ENCODE results near the gene AGAP1. TPM values are rescaled to one million over a fixed set of nuclear protein-coding genes. Genes with fewer than 3 reads are reported as not detected.

The AGAP1 gene
- total and polyA plus RNA-seq, 9 donors, result 5.7 to 32.2 (median 20.2) TPM

- Histone ChIP-seq H3K9me3 (no peaks in the 10 kb centered on the region), H3K27me3 (no peaks in the 10 kb centered on the region), H3K36me3 (no peaks in the 10 kb centered on the region), H3K4me1 (ENCODE audit: insufficient read depth) (no peaks in the 10 kb centered on the region), H3K4me3 (no peak overlapping the region), H3K27ac (no peak overlapping the region)
- intact Hi-C loops (cut with DNase I), result no loop called here
- DNase-seq, result no peak
- no peak for TF ChIP-seq POLR2A (IDR thresholded peaks at IDR 0.05)
- no peak for TF ChIP-seq EP300 (IDR thresholded peaks at IDR 0.05)
- TF ChIP-seq, protein P1, sequence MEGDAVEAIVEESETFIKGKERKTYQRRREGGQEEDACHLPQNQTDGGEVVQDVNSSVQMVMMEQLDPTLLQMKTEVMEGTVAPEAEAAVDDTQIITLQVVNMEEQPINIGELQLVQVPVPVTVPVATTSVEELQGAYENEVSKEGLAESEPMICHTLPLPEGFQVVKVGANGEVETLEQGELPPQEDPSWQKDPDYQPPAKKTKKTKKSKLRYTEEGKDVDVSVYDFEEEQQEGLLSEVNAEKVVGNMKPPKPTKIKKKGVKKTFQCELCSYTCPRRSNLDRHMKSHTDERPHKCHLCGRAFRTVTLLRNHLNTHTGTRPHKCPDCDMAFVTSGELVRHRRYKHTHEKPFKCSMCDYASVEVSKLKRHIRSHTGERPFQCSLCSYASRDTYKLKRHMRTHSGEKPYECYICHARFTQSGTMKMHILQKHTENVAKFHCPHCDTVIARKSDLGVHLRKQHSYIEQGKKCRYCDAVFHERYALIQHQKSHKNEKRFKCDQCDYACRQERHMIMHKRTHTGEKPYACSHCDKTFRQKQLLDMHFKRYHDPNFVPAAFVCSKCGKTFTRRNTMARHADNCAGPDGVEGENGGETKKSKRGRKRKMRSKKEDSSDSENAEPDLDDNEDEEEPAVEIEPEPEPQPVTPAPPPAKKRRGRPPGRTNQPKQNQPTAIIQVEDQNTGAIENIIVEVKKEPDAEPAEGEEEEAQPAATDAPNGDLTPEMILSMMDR (IDR thresholded peaks at IDR 0.05), result no peak
- 97 to 98% (median 97%) methylated on average over 11 of the region's 11 CpGs for WGBS, 3 donors
These were observed 483.1 kb downstream of the AGAP1 start for GRCh38 chr2:235976956-235977355.

- TF ChIP-seq EP300 (IDR thresholded peaks at IDR 0.05), result no peak
- DNase-seq, result no peak
- Histone ChIP-seq H3K27me3 (no peaks in the 10 kb centered on the region), H3K9me3 (no peaks in the 10 kb centered on the region), H3K27ac (no peak overlapping the region), H3K4me1 (ENCODE audit: insufficient read depth) (no peaks in the 10 kb centered on the region), H3K4me3 (no peak overlapping the region), H3K36me3 (no peaks in the 10 kb centered on the region)
- WGBS, 3 donors, result 90 to 94% (median 91%) methylated on average over 9 of the region's 9 CpGs
- intact Hi-C loops (cut with DNase I), result no loop called here
These were observed 483.6 kb downstream of the AGAP1 start for GRCh38 chr2:235977445-235977844.

DNA sequence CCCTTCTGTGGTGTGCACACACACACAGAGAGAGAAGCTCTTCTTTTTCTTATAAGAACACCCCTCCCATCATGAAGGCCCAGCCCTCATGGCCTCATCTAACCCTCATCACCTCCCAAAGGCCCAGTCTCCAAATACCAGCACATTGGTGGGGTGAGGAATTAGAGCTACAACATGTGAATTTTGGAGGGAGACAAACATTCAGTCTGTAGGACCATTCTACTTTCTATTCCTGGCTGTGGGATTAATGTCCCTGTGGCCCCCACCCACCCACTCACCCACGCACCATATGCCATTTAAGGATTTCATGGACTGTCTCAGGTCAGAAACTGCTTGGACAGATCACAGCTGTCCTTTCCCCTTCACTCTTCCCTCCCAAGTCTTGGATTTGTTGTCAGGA lies 484.2 kb downstream of the AGAP1 start:
- H3K4me3 ChIP-seq, result no peak overlapping the region
- intact Hi-C loops (cut with DNase I), result no loop called here
- H3K36me3 ChIP-seq, result no peaks in the 10 kb centered on the region
- 89 to 100% (median 91%) methylated on average over 1 of the region's 1 CpG for WGBS, 3 donors
- no peaks in the 10 kb centered on the region for H3K9me3 ChIP-seq
- no peak for DNase-seq
- H3K27ac ChIP-seq, result no peak overlapping the region
- no peak for TF ChIP-seq POLR2A (IDR thresholded peaks at IDR 0.05)
- TF ChIP-seq EP300 (IDR thresholded peaks at IDR 0.05), result no peak
- TF ChIP-seq, protein P1 (IDR thresholded peaks at IDR 0.05), result no peak
- no peaks in the 10 kb centered on the region for H3K27me3 ChIP-seq
- H3K4me1 ChIP-seq (ENCODE audit: insufficient read depth), result no peaks in the 10 kb centered on the region

GRCh38 chr2:235979037-235979436 lies 485.2 kb downstream of the AGAP1 start:
- Histone ChIP-seq H3K4me1 (ENCODE audit: insufficient read depth) (no peaks in the 10 kb centered on the region), H3K4me3 (no peak overlapping the region), H3K27me3 (no peaks in the 10 kb centered on the region), H3K36me3 (no peaks in the 10 kb centered on the region), H3K9me3 (no peaks in the 10 kb centered on the region), H3K27ac (no peak overlapping the region)
- DNase-seq, result no peak
- TF ChIP-seq, protein P1 (IDR thresholded peaks at IDR 0.05), result no peak
- TF ChIP-seq EP300 (IDR thresholded peaks at IDR 0.05) (no peak), POLR2A (IDR thresholded peaks at IDR 0.05) (no peak)
- intact Hi-C loops (cut with DNase I), result no loop called here
- WGBS, 3 donors, result 83 to 85% (median 83%) methylated on average over 8 of the region's 8 CpGs

GRCh38 chr2:235979753-235980435 lies 486.1 kb downstream of the AGAP1 start:
- intact Hi-C loops (cut with DNase I), result no loop called here
- no peak for TF ChIP-seq EP300 (IDR thresholded peaks at IDR 0.05)
- TF ChIP-seq, protein P1 (IDR thresholded peaks at IDR 0.05), result no peak
- TF ChIP-seq POLR2A (IDR thresholded peaks at IDR 0.05), result no peak
- 86% methylated on average over 15 of the region's 15 CpGs for WGBS, 3 donors

More at GRCh38 chr2:235979753-235980435, 486.1 kb downstream of the AGAP1 start:
- no peaks in the 10 kb centered on the region for H3K36me3 ChIP-seq
- no peaks in the 10 kb centered on the region for H3K27me3 ChIP-seq
- no peak for DNase-seq
- H3K4me3 ChIP-seq, result no peak overlapping the region
- no peak overlapping the region for H3K27ac ChIP-seq
- H3K9me3 ChIP-seq, result no peaks in the 10 kb centered on the region
- H3K4me1 ChIP-seq (ENCODE audit: insufficient read depth), result no peaks in the 10 kb centered on the region
